HUES64 (cell line): ENCODE data around the gene TFF2.

Experiments
- H3K27ac ChIP-seq: 2 replicates; pipeline ENCODE4 v1.7.0; 2013; ENCODE audit warnings: low read depth, low read length, inconsistent platforms
- H3K27me3 ChIP-seq: 2 replicates; pipeline ENCODE4 v1.6.1; 2013; ENCODE audit warnings: mild to moderate bottlenecking, low read length; ENCODE audit not compliant: insufficient read depth
- H3K36me3 ChIP-seq: 2 replicates; pipeline ENCODE4 v1.6.1; 2013; ENCODE audit warnings: mild to moderate bottlenecking, low read length; ENCODE audit not compliant: insufficient read depth
- H3K4me1 ChIP-seq: 2 replicates; pipeline ENCODE4 v1.6.1; 2013; ENCODE audit warnings: mild to moderate bottlenecking, low read length, moderate library complexity; ENCODE audit not compliant: insufficient read depth
- H3K4me3 ChIP-seq: 2 replicates; pipeline ENCODE4 v1.5.1; 2013; ENCODE audit warnings: mild to moderate bottlenecking, low read length, moderate library complexity
- H3K9ac ChIP-seq: 2 replicates; pipeline ENCODE4 v1.6.1; 2013; ENCODE audit warnings: mild to moderate bottlenecking, low read depth, low read length
- H3K9me3 ChIP-seq: 2 replicates; pipeline ENCODE4 v1.6.1; 2013; ENCODE audit warnings: low read depth, low read length; ENCODE audit not compliant: insufficient read depth
- WGBS: fragments of 150-250, 120-280 bp; methylation state at CpG from one replicate; pipeline ENCODE4 v1.1.7; 2013; ENCODE audit warnings: missing lambda C conversion rate; 5-methylcytosine and 5-hydroxymethylcytosine counted together

The TFF2 gene

GRCh38 chr21:42374864-42375499 is 24.2 kb upstream of the TFF2 start:
- WGBS: 37% methylated on average over 23 of the region's 23 CpGs
- no peak overlapping the region for H3K4me3 ChIP-seq

GRCh38 chr21:42374457-42374856 is 23.7 kb upstream of the TFF2 start:
- Histone ChIP-seq H3K9ac (no peak overlapping the region), H3K9me3 (no peaks in the 10 kb centered on the region), H3K27me3 (peaks cover 6% of the 10 kb centered on the region; the same call in 1 of the 2 replicates), H3K4me3 (no peak overlapping the region), H3K4me1 (no peaks in the 10 kb centered on the region), H3K27ac (no peak overlapping the region), H3K36me3 (no peaks in the 10 kb centered on the region)
- WGBS: 89% methylated on average over 7 of the region's 7 CpGs

More at GRCh38 chr21:42374864-42375499, 24.2 kb upstream of the TFF2 start:
- Histone ChIP-seq H3K9ac (no peak overlapping the region), H3K27ac (no peak overlapping the region), H3K27me3 (peaks cover 6% of the 10 kb centered on the region; the same call in 1 of the 2 replicates), H3K36me3 (no peaks in the 10 kb centered on the region), H3K4me1 (no peaks in the 10 kb centered on the region), H3K9me3 (no peaks in the 10 kb centered on the region)

GRCh38 chr21:42373908-42374455 is 23.2 kb upstream of the TFF2 start:
- 92% methylated on average over 16 of the region's 16 CpGs for WGBS

GRCh38 chr21:42373196-42373907 is 22.6 kb upstream of the TFF2 start:
- no peak overlapping the region for H3K4me3 ChIP-seq
- no peaks in the 10 kb centered on the region for H3K4me1 ChIP-seq

More at GRCh38 chr21:42373908-42374455, 23.2 kb upstream of the TFF2 start:
- Histone ChIP-seq H3K27me3 (peaks cover 6% of the 10 kb centered on the region; the same call in 1 of the 2 replicates), H3K9me3 (no peaks in the 10 kb centered on the region), H3K27ac (no peak overlapping the region), H3K4me1 (no peaks in the 10 kb centered on the region), H3K36me3 (no peaks in the 10 kb centered on the region), H3K4me3 (no peak overlapping the region), H3K9ac (no peak overlapping the region)

GRCh38 chr21:42370894-42371654 is 20.3 kb upstream of the TFF2 start:
- no peak overlapping the region for H3K27ac ChIP-seq

More at GRCh38 chr21:42373196-42373907, 22.6 kb upstream of the TFF2 start:
- Histone ChIP-seq H3K9me3 (no peaks in the 10 kb centered on the region), H3K9ac (no peak overlapping the region), H3K27me3 (peaks cover 6% of the 10 kb centered on the region; the same call in 1 of the 2 replicates), H3K27ac (no peak overlapping the region), H3K36me3 (no peaks in the 10 kb centered on the region)
- WGBS: 89% methylated on average over 25 of the region's 25 CpGs

GRCh38 chr21:42369821-42370220 is 19.0 kb upstream of the TFF2 start:
- no peaks in the 10 kb centered on the region for H3K4me1 ChIP-seq

More at GRCh38 chr21:42370894-42371654, 20.3 kb upstream of the TFF2 start:
- Histone ChIP-seq H3K9ac (no peak overlapping the region), H3K27me3 (peaks cover 6% of the 10 kb centered on the region; the same call in 1 of the 2 replicates), H3K4me3 (no peak overlapping the region), H3K9me3 (no peaks in the 10 kb centered on the region), H3K4me1 (no peaks in the 10 kb centered on the region), H3K36me3 (no peaks in the 10 kb centered on the region)
- 83% methylated on average over 18 of the region's 18 CpGs for WGBS

GRCh38 chr21:42367367-42368165 is 16.8 kb upstream of the TFF2 start:
- Histone ChIP-seq H3K36me3 (no peaks in the 10 kb centered on the region), H3K27ac (no peak overlapping the region), H3K4me1 (no peaks in the 10 kb centered on the region), H3K27me3 (no peaks in the 10 kb centered on the region), H3K9me3 (no peaks in the 10 kb centered on the region), H3K4me3 (no peak overlapping the region), H3K9ac (no peak overlapping the region)
- 92% methylated on average over 14 of the region's 14 CpGs for WGBS

More at GRCh38 chr21:42369821-42370220, 19.0 kb upstream of the TFF2 start:
- Histone ChIP-seq H3K4me3 (no peak overlapping the region), H3K9ac (no peak overlapping the region), H3K36me3 (no peaks in the 10 kb centered on the region), H3K27ac (no peak overlapping the region), H3K27me3 (peaks cover 5% of the 10 kb centered on the region; the same call in 1 of the 2 replicates), H3K9me3 (no peaks in the 10 kb centered on the region)
- 87% methylated on average over 16 of the region's 16 CpGs for WGBS

GRCh38 chr21:42366292-42367010 is 15.7 kb upstream of the TFF2 start, which contains the start of gene TFF1:
TSS of gene TFF1 (minus strand) at chr21:42366535. CDS start at chr21:42366495, 40 bp downstream.
- WGBS: 90% methylated on average over 19 of the region's 19 CpGs
- Histone ChIP-seq H3K4me1 (no peaks in the 10 kb centered on the region), H3K9ac (no peak within 1 kb of the TSS), H3K27me3 (no peaks in the 10 kb centered on the region), H3K27ac (no peak within 1 kb of the TSS), H3K4me3 (no peak within 1 kb of the TSS), H3K36me3 (no peaks in the 10 kb centered on the region), H3K9me3 (no peaks in the 10 kb centered on the region)

- H3K9me3 ChIP-seq: no peaks in the 10 kb centered on the region
- no peaks in the 10 kb centered on the region for H3K4me1 ChIP-seq
- H3K4me3 ChIP-seq: no peak overlapping the region
- no peaks in the 10 kb centered on the region for H3K27me3 ChIP-seq
- no peaks in the 10 kb centered on the region for H3K36me3 ChIP-seq
- no peak overlapping the region for H3K27ac ChIP-seq
- 80% methylated on average over 6 of the region's 6 CpGs for WGBS
- H3K9ac ChIP-seq: no peak overlapping the region
Measured at GRCh38 chr21:42365770-42366169, 15.0 kb upstream of the TFF2 start.
